Calu3 (cell line): ENCODE data around the gene KIFAP3. TPM values are rescaled to one million over a fixed set of nuclear protein-coding genes. Genes with fewer than 3 reads are reported as not detected.

Experiments used
- BruUV-seq: library from RNA; stranded (reverse); fragments of 400-500 nt; replicated peaks from 2 replicates; lab custom pipeline; 2021; lab: Mats Ljungman, UMichigan
- CTCF ChIA-PET: fragments of 300-600 bp; sonication (Branson Sonifier 250); formaldehyde crosslinking; loops from one replicate; lab custom pipeline; 2022; ENCODE audit warnings: antibody characterized with exemption; lab: Charles Lee
- DNase-seq: peaks from one replicate; pipeline ENCODE4 v3.0.0; 2022
- H3K27ac Mint-ChIP-seq: one replicate; pipeline ENCODE4 v1.8.0; 2022; ENCODE audit warnings: mixed read lengths; ENCODE audit not compliant: unreplicated experiment
- H3K27me3 Mint-ChIP-seq: one replicate; pipeline ENCODE4 v1.8.0; 2022; ENCODE audit warnings: mixed read lengths; ENCODE audit not compliant: unreplicated experiment
- H3K36me3 Mint-ChIP-seq: one replicate; pipeline ENCODE4 v1.8.0; 2022; ENCODE audit warnings: mild to moderate bottlenecking, moderate library complexity, mixed read lengths; ENCODE audit not compliant: insufficient read depth, unreplicated experiment
- H3K4me1 Mint-ChIP-seq: one replicate; pipeline ENCODE4 v1.8.0; 2022; ENCODE audit warnings: mild to moderate bottlenecking, low read depth, mixed read lengths; ENCODE audit not compliant: unreplicated experiment
- H3K4me3 Mint-ChIP-seq: one replicate; pipeline ENCODE4 v1.8.0; 2022; ENCODE audit warnings: mild to moderate bottlenecking, low read depth, moderate library complexity, mixed read lengths; ENCODE audit not compliant: unreplicated experiment
- H3K9me3 Mint-ChIP-seq: one replicate; pipeline ENCODE4 v1.8.0; 2022; ENCODE audit warnings: low read depth, mixed read lengths; ENCODE audit not compliant: unreplicated experiment
- CTCF ChIP-seq: fragments of 200-600 bp; IDR thresholded peaks from one replicate; pipeline ENCODE4 v1.8.0; 2022; ENCODE audit warnings: antibody characterized with exemption; ENCODE audit not compliant: unreplicated experiment
- intact Hi-C: fragments of 100-400 bp; cut with micrococcal nuclease; formaldehyde crosslinking; loops from one replicate; pipeline ENCODE4 v1.10.0; 2022; ENCODE audit not compliant: unreplicated experiment
- total RNA-seq: library from RNA; stranded (reverse); gene quantifications from 2 replicates; pipeline ENCODE4 v1.2.3, GENCODE V29; 2022

The KIFAP3 gene
- total RNA-seq, 1 experiment from 2014 or later, result 16.2 TPM

DNA sequence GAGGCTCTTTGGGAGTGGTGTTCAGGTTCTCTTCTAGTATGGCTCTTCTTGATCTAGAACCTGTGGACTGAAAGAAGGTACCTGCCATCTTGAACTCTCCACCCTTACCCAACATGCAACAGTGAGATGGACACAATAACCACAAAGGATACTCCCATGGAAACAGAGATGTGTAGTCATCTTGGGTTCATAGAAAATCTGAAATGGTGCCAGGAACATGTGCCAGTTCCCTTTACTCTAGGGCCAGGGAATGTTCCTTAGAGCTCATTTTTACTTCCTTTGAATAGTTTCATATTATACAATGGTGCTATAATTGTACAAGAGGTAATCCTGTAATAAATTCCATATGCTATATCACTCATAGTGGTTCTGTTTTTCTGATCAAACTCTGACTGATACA is 167.6 kb downstream of the KIFAP3 start:
- CTCF ChIA-PET, result no interaction called here
- no peaks in the 10 kb centered on the region for H3K4me1 Mint-ChIP-seq
- no peaks in the 10 kb centered on the region for H3K27me3 Mint-ChIP-seq
- no peak overlapping the region for H3K27ac Mint-ChIP-seq
- no peak for DNase-seq
- no TSS peak for BruUV-seq
- H3K36me3 Mint-ChIP-seq, result no peaks in the 10 kb centered on the region
- no peak for TF ChIP-seq CTCF
- H3K4me3 Mint-ChIP-seq, result no peak overlapping the region
- intact Hi-C loops, result no loop called here
- H3K9me3 Mint-ChIP-seq, result no peaks in the 10 kb centered on the region

DNA sequence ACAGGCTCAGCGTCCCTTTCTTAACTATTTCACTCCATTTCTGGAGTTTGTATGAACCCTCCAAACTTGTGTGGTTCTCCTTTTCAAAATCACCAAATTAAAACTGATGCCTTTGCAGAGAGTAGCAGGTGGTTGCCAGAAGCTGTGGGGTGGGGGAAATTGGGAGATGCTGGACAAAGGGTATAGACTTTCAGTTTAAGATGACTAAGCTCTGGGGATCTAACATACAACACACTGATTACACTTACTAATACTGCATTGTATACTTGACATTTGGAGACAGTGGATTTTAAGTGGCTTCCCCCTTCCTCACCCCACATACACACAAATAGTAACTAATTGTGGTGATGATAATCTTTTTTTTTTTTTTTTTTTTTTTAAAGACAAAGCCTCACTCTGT is 169.7 kb downstream of the KIFAP3 start:
- H3K36me3 Mint-ChIP-seq, result no peaks in the 10 kb centered on the region
- no TSS peak for BruUV-seq
- H3K4me1 Mint-ChIP-seq, result no peaks in the 10 kb centered on the region
- no peaks in the 10 kb centered on the region for H3K9me3 Mint-ChIP-seq
- no peak overlapping the region for H3K27ac Mint-ChIP-seq
- no peak overlapping the region for H3K4me3 Mint-ChIP-seq
- DNase-seq, result no peak
- CTCF ChIA-PET, result no interaction called here
- intact Hi-C loops, result no loop called here
- no peaks in the 10 kb centered on the region for H3K27me3 Mint-ChIP-seq
- TF ChIP-seq CTCF, result no peak

- no peak for DNase-seq
- H3K27ac Mint-ChIP-seq, result no peak overlapping the region
- no TSS peak for BruUV-seq
- H3K9me3 Mint-ChIP-seq, result no peaks in the 10 kb centered on the region
- intact Hi-C loops, result no loop called here
- H3K27me3 Mint-ChIP-seq, result no peaks in the 10 kb centered on the region
- no peaks in the 10 kb centered on the region for H3K36me3 Mint-ChIP-seq
- no peak for TF ChIP-seq CTCF
- CTCF ChIA-PET, result interaction anchor here (1.0 to 1.4 kb wide), 2 partner anchors 9 to 12 kb away, joined by 3 to 5 read pairs; partner anchors contain the start of gene SCYL3
- no peak overlapping the region for H3K4me3 Mint-ChIP-seq
- H3K4me1 Mint-ChIP-seq, result no peaks in the 10 kb centered on the region
Measured at GRCh38 chr1:169902751-169903150, 171.7 kb downstream of the KIFAP3 start.

- no peaks in the 10 kb centered on the region for H3K36me3 Mint-ChIP-seq
- BruUV-seq, result no TSS peak
- no peaks in the 10 kb centered on the region for H3K9me3 Mint-ChIP-seq
- H3K4me1 Mint-ChIP-seq, result no peaks in the 10 kb centered on the region
- no peak overlapping the region for H3K27ac Mint-ChIP-seq
- no peaks in the 10 kb centered on the region for H3K27me3 Mint-ChIP-seq
- no peak for DNase-seq
- intact Hi-C loops, result no loop called here
- no peak overlapping the region for H3K4me3 Mint-ChIP-seq
- TF ChIP-seq CTCF, result no peak
- CTCF ChIA-PET, result no interaction called here
Measured at GRCh38 chr1:169901115-169901514, 173.4 kb downstream of the KIFAP3 start.
